GM19099 (cell line): ENCODE data around the gene MAGOH.

Experiments used
- POLR2A ChIP-seq: IDR thresholded peaks from 3 replicates; pipeline ENCODE4 v1.6.1; 2011; ENCODE audit warnings: low read depth; ENCODE audit not compliant: insufficient read length; ENCODE audit errors: extremely low read depth

Gene MAGOH

DNA sequence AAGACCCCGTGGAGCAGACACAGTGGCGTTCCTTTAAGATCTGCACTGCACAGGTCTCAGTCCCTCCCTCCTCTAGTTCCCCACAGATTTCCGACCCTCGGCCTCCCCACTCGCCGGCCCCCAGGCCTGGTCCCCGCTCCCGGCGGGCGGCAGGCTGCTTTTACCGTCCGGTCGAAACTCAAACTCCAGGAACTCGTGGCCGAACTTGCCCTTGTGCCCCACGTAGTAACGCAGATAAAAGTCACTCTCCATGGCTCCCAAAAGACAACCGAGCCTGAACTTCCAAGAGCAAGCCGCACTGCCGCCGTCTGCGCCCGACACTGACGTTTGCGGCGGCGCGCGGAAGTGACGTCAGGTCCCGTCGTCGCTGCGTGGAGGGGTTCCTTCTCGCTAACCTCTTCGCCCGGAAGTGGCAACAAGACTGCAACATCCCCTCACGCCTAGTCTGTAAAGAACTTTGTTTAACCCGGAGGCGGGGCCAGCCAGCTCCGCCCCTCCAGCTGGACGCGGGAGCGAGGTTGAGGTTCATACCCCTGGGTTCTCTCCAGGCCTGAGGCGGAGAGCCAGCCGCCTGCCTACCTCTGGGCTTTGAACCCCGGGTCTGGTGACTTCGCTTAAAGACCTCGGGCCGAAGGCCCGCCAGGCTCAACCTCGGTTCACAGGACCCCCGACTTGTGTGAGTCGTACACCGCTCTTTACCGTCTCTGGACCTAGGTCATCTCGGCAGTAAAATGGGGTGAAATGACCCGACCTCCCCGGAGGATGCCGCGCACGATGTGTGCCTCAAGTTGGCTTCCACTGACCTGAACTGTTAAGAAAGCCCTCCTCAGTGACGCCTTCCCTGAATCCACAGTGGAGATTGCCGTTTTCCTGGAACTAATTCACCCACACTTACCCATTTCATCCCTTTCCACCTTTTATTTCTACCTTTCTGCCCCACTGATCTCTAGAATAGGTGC lies at the start of gene MAGOH:
TSS of gene MAGOH (minus strand) at position 322 of the 959 bp plus-strand sequence. CDS start at position 252, 70 bp downstream.
- peak; percentile 80 for TF ChIP-seq POLR2A

DNA sequence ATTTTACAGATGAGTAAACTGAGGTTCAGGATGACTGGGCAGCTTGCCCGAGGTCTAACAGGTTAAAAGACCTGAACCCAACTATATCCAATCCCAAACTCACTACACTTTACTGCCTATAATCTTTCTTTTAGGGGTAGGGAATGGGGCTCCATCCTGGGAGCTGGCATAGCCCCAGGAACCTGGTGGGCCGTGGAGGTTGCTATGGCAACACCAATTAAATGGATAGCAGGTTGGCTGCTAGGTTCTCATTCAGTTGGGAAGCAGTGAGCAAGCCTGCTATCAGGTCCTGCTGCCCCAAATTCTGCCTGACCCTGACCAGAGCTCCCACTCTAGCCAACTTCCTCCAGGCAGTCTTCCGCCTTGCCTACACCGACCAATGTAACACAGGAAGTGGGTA lies 48.6 kb upstream of the MAGOH start:
- no peak for TF ChIP-seq POLR2A

DNA sequence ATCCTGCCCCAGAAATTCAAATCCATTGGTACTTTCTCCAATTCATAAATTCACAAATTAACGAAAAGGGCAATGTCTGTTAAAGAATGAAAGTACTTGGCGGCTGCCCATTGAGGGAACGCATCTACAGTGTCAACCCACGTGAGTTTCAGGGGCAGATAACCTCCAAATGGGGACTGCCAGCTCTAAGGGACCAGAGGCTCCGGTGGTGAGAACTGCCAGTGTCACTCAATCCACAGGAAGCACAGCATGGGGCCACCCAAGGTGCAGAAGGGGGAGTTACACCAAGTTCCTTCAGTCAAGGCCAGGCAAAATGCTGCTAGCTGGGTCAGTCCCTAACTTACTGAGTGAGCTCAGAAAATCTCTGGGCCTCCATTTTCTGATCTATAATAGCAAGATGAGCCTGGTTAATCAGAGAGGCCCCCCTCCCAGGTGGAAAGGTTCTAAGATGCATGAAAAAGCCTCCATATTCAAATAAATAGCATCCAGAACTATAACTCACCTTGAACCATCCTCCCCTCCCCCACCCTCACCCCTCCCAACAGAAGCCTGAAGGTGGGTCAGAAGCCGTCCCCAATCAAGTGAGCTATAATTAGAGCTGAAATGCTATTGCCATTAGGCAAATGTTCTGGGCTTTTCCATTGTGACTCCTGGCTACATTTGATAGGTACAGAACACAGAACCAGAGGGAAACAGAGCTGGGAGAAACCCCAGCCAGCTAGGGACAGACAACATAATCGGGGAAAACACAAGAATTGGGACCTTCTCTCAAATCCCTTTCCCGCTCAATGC lies 47.8 kb upstream of the MAGOH start:
- TF ChIP-seq POLR2A: no peak

DNA sequence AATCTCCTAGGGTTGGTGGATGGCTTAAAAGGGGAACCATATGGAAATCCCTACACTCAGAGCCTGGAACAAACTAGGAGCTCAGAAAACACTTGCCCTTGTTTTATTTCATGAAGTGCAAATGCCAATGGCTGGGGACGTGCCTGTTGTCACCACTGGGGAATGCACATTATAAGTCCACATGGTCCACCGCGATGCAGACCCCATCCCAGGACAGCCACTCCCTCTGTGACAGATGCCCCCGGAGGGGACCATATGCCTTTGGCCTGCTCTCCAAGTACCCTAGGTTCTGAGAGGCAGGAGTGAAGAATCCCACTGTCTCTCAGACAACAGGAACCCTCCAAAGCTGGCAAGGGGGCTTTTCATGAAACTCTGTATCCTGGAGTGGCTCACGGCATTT lies 47.2 kb upstream of the MAGOH start:
- TF ChIP-seq POLR2A: no peak

DNA sequence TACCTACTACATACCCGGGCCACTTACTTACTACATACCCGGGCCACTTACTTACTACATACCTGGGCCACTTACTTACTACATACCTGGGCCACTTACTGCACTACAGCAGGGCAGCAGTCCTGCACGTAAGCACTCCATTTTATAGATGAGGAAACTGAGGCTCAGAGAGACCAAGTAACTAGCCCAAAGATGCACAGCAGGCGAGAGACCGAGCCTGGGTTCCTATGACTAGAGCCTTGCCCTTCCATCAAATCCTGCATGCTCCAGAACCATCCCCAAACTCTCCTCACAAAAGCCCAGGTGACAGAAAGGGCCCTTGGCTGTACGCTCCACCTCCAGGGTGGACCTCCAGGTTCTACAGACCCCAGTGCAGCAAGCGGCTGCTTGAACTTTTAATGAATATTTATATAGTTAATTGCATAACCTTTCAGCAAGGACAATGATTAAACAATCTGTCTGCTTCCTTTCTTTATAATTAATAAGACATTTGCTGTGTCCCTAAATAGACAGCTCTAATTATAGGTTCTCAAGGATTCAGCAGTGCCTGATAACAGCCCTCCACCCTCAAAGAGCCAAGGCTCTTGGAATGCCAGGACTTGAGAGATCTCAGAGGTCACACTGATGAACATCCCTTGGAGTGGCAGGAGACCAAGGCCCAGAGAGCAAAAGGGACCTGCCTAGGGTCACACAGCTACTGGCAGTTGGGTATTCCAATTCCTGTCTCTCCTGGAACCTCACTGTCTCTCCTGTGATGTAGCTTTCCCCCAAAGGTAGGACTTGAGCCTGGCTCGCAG lies 46.1 kb upstream of the MAGOH start:
- TF ChIP-seq POLR2A: no peak

DNA sequence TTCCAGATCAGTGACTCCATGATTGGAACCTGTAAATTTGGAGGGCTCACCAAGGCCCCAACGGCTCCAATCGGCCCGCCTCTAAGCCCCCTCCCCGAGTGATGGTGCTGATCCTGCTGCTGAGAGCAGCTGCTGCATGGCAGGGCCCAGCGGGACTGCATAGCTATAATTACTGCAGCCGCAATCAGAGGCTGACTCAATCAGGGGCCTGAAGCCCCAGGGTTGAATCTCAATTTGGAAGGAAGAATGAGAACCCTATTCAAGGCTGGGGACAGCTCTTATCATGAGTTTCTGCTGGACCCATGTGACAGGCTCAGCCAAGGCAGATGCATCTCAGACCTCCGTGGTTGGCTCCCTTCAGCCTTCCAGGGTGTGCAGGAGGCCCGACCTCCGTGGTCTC lies 42.8 kb upstream of the MAGOH start:
- no peak for TF ChIP-seq POLR2A

DNA sequence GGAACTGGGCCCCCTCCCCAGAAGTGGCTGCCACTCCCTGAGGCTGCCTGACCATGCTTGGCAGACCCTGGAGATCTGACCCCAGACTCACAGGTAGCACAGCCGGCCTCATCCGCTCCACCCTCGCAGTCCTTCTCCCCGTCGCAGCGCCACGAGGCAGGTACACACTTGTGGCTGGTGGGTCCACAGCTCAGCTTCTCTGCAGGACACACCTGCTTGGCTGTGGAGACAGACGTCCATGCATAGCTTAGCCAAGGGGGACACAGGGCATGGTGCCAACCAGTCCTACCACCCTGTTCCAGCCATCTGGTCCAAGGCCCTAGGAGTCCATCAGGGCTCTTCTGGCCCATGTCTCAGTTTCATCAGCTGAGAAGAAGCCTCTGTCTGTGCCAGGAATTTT lies 42.2 kb upstream of the MAGOH start:
- no peak for TF ChIP-seq POLR2A

DNA sequence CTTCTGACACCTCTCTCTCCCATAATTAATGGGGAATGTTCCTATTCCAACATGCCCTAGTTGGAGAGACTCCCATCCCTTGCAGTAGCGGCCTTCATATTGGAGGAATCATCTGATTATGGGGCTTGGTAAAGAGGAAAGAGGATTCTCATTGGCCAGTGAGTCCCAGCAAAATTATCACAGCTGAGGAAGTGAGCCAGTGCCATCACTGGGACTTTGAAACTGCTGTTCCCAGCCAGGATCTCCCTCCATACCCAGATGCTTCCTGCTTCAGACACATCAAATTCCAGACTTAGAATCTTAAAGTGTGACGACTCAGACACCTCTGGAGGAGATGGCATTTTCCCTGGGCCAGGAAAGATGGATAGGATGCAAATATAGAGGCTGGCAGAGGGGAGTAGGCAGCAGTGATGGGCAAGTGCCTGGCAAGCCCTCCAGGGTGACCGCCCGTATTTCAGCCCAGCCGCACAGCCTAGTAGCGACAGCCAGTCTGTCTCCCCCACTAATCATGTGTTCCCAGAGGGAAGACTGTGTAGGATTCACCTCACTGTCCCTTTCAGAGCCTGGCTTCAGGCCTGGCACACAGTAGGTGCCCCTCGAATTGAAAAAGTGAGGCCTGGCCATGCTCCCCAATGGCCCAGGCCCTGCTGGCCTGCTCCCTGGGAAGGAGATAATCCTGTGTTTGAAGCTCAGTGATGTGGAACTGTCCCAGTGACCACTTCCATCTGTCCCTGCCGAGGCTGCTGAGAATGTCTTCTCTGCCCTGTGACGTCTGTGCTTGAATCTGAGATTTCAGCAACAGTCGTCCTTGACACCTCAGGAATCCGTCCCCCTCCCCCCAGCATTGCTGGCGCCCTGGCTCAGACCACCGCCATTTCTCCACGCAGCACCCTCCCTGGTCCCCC lies 41.2 kb upstream of the MAGOH start:
- TF ChIP-seq POLR2A: no peak

DNA sequence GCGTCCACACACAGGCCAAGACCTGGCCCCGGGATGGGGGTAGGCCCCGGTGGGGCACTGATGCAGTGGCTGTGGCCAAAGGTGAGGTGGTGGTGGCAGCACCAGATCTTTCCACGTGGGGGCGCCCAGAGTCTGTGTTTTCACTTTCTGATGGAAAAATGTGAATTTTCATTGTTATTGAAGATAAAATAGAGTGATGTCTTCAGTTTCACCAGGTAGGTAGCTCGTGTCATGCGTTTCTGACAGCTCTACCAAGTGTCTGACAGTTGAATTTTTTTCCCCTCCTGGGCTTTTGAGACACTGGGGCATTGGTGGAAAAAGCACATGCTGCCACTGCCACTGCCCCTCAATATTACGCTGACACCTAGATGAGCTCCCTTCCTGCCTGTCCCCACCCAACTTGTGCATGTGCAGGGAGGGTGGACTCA lies 40.0 kb upstream of the MAGOH start:
- TF ChIP-seq POLR2A: no peak

DNA sequence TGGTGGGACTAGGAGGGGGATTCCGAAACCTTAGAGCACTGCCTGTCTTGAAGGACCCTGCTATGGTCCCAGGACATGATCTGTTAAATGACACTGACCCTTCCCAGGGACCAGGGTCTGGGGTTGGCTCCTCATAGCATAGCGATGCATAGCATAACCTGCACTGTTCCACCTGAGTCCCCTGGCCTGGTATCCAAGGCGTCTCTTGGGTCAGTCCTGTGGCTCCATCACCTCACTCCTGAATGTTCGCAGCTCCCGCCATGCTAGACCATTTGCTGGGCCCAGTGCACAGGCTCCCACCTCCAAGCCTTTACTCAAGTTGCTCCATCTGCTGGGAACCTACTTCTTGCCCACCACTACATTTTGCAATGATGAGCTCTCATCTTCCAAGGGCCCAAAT lies 39.0 kb upstream of the MAGOH start:
- TF ChIP-seq POLR2A: no peak

DNA sequence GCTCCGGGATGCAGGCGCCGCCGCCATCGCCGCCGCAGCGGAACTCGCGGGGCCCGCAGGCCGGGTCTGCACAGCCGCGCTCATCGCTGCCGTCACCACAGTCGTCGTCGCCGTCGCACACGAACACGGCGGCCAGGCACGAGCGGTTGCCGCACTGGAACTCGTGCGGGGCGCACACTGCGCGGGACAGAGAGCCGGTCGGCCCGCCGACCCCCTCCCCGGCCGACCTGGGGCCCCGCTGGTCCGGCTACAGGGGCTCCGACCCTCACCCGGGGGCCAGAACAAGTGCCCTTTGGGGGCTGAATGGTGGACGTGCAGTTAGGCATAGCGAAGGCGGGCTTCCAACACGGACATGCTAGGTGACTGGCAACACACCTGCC lies 38.6 kb upstream of the MAGOH start:
- no peak for TF ChIP-seq POLR2A

DNA sequence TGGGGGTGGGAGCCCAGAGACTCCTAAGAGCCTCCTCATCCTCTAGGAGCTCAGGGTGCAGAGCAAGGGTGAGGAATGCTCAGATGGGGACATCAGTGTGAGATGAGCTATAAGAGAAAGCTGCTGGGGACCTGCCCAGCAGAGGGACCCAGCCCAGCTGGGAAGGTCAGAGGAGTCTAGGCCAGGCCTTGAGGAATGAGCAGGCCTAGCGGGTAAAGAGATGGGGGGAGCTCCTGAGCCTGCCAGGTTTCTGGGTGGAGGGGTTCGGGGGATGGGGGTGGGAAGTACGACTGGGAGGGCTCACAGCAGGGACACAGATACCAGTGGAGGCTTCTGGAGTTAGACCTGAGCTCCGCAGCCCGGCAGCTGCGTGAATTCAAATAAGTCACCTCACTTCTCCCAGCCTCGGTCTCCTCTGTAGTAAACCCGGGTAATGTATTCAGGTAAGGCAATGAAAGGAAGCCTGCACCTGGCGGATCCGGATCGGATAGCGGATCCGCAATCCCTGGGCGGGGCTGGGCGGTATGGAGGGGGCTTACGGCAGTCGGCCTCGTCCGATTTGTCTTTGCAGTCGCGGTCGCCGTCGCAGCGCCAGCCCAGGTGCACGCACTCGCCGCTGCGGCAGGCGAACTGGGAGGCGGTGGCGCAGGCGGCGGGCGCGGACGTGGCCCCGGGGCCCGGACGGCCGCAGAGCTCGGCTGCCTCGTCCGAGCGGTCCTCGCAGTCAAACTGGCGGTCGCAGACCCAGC lies 38.0 kb upstream of the MAGOH start:
- TF ChIP-seq POLR2A: no peak

DNA sequence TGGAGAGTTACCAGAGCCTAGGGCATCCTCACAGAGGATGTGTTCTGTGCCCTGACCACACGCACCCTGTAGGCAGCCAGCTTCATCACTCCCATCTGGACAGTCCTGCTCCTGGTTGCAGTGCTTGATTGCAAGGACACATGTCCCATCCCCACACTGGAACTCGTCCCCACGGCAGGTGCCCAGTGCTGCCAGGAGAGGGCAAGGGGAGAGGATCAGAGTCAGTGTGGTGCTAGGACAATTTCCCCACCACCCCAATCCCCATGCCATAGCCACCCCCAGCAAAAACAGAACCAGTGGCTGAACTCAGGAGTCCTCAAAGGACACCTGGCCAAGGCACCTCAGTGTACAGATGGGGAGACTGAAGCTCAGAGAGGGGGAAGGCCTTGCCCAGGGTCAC lies 37.2 kb upstream of the MAGOH start:
- no peak for TF ChIP-seq POLR2A

DNA sequence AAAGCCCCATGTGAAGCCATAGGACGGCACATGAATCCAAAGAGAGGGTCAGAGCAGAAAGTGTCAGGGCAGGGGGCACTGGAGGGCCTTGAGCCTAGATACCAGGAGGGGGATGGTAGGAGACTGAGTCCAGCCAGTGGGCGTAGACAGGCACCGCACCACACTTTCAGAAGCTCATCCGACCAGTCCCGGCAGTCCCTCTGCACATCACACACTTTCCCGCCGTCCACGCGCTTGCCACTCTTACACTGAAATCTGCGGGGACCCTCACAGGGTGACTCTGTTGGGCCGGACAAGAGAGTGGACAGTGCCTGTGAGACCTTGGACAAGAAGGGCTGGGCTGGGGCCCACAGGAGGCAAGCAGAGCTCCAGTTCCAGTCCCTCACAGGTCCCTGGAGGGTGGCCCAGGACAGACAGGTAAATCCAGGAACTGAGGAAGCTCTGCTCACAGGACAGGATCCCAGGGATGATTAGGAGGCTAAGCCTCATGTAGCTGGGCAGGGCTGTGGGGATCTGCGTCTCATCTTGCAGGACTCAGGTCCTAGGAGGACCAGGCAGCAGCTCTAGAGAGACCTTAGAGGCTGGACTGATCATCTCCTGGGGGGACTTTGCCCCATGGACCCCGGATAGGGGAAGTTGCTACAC lies 36.3 kb upstream of the MAGOH start:
- TF ChIP-seq POLR2A: no peak

DNA sequence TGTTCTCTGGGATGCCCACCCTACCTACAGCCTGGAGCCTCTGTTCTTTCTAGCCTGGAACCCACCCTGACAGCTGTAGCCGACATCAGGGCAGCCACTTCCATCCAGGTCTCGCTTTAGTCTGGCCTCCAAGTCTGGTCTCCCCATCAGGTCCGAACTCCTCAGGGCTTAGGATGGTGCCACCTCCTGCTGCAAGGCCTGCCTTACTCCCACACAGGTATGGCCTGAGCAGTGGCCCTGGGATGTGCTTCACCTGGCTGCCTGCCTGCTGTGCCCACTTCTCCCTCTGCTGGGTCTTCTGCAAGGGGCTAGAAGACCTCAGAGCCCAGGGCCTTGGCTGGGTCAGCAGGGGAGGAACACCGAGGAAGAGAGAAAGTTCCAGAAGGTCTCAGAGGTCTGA lies 35.7 kb upstream of the MAGOH start:
- no peak for TF ChIP-seq POLR2A
